HG02763 (cell line): ENCODE results near the gene TSSK3.
"Not testable (repeated sequence)": the region's sequence is repeated elsewhere in the genome, so short reads cannot be mapped to it uniquely, and the experiment has no call there.

ENCODE experiments used
- ATAC-seq: cut with Tn5 transposase; IDR thresholded peaks from one replicate; pipeline ENCODE4 v1.9.1; 2021; ENCODE audit warnings: mild to moderate bottlenecking, moderate library complexity; ENCODE audit not compliant: unreplicated experiment

The TSSK3 gene

GRCh38 chr1:32396524-32396923 is 34.2 kb downstream of the TSSK3 start:
- ATAC-seq: not testable (repeated sequence)

GRCh38 chr1:32398401-32398800 is 36.1 kb downstream of the TSSK3 start:
- ATAC-seq: no peak

- no peak for ATAC-seq
Measured at GRCh38 chr1:32399843-32400242, 37.5 kb downstream of the TSSK3 start.

GRCh38 chr1:32400876-32401631 is 38.7 kb downstream of the TSSK3 start:
- ATAC-seq: no peak

GRCh38 chr1:32404946-32405345 is 42.6 kb downstream of the TSSK3 start:
- no peak for ATAC-seq

- no peak for ATAC-seq
Measured at GRCh38 chr1:32405672-32406467, 43.5 kb downstream of the TSSK3 start.

- ATAC-seq: no peak
Measured at GRCh38 chr1:32406629-32407111, 44.3 kb downstream of the TSSK3 start.

- ATAC-seq: no peak
Measured at GRCh38 chr1:32411261-32411660, 48.9 kb downstream of the TSSK3 start.

- no peak for ATAC-seq
Measured at GRCh38 chr1:32413507-32414185, 51.3 kb downstream of the TSSK3 start.
